GM19372 (cell line): ENCODE measurements around the gene CDC42EP2.

ENCODE experiments used
- ATAC-seq: cut with Tn5 transposase; IDR thresholded peaks from one replicate; pipeline ENCODE4 v1.9.1; 2021; ENCODE audit warnings: mild to moderate bottlenecking, low read depth, moderate library complexity; ENCODE audit not compliant: unreplicated experiment

Gene CDC42EP2

GRCh38 chr11:65297026-65297672 is 17.5 kb upstream of the CDC42EP2 start:
- no peak for ATAC-seq

GRCh38 chr11:65298131-65298535 is 16.5 kb upstream of the CDC42EP2 start:
- no peak for ATAC-seq

- ATAC-seq = no peak
These were observed 15.9 kb upstream of the CDC42EP2 start for GRCh38 chr11:65298655-65299179.

- ATAC-seq = no peak
These were observed 13.9 kb upstream of the CDC42EP2 start for GRCh38 chr11:65300621-65301275.

- ATAC-seq = no peak
These were observed 13.0 kb upstream of the CDC42EP2 start for GRCh38 chr11:65301491-65302329.

- no peak for ATAC-seq
These were observed 11.1 kb upstream of the CDC42EP2 start for GRCh38 chr11:65303555-65303954.

GRCh38 chr11:65304110-65304509 is 10.6 kb upstream of the CDC42EP2 start:
- ATAC-seq = no peak

GRCh38 chr11:65304613-65305012 is 10.1 kb upstream of the CDC42EP2 start:
- no peak for ATAC-seq

GRCh38 chr11:65305501-65306268 is 9.0 kb upstream of the CDC42EP2 start:
- no peak for ATAC-seq

- no peak for ATAC-seq
These were observed 7.1 kb upstream of the CDC42EP2 start for GRCh38 chr11:65307298-65308229.

- ATAC-seq = no peak
These were observed 6.3 kb upstream of the CDC42EP2 start for GRCh38 chr11:65308281-65308891.

GRCh38 chr11:65309006-65309405 is 5.7 kb upstream of the CDC42EP2 start:
- ATAC-seq = no peak

GRCh38 chr11:65310215-65310614 is 4.5 kb upstream of the CDC42EP2 start:
- ATAC-seq = no peak

- ATAC-seq = no peak
These were observed 3.9 kb upstream of the CDC42EP2 start for GRCh38 chr11:65310736-65311135.

GRCh38 chr11:65311170-65311678 is 3.4 kb upstream of the CDC42EP2 start:
- ATAC-seq = no peak

- ATAC-seq = no peak
These were observed 669 bp downstream of the CDC42EP2 start for GRCh38 chr11:65315204-65315865.

- no peak for ATAC-seq
These were observed 1.2 kb downstream of the CDC42EP2 start for GRCh38 chr11:65315866-65316226.
